GM18951 (cell line): ENCODE results near the gene SNCA.

ENCODE experiments used
- POLR2A ChIP-seq: IDR thresholded peaks from 4 replicates; pipeline ENCODE4 v1.6.1; 2011; ENCODE audit warnings: mild to moderate bottlenecking; ENCODE audit not compliant: insufficient read length, insufficient read depth; ENCODE audit errors: extremely low read depth
- in situ Hi-C: fragments of 300-500 bp; cut with MboI; formaldehyde crosslinking; loops from one replicate; pipeline ENCODE4 v1.12.0; 2022; ENCODE audit warnings: low sequenced_read_pairs, mixed read lengths, inconsistent platforms; ENCODE audit not compliant: unreplicated experiment

The SNCA gene

DNA sequence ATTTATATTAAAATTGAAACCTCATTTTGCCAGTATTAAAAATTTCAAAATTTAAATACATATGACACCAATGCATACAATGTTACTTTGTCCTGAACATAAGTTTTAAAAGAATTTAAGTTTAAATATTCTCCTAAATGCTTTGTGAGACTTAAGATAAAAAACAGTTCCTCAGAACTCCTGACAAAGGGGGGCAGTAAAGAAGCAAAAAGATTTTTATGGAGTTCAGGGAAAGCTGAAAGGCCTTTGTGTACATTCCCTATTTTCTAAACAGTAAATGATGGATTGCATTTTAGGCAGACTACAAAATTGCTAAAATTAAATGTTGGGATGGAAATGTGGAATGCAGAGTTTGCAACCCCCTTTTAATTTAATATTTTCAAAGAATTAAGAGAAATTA is 81.7 kb downstream of the SNCA start:
- no peak for TF ChIP-seq POLR2A
- in situ Hi-C loops = no loop called here

DNA sequence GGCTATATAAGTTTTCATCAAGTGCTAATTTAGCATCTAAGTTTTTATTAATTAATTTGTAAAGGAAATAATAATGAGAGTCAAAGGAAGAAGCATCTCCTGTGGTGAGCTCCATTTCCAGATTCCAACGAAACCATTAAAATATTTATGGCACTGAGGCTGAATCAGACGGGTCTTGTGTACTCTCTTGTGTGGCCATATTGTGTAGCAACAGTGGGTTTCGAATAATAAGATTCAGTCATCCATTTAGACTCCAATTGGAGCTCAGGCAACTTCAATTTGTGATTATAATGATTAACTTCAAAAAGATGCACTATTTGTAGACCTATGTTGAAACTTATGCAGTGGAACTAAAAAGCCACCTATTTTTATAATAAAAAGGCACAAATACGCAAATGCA is 82.4 kb downstream of the SNCA start:
- TF ChIP-seq POLR2A = no peak
- in situ Hi-C loops = no loop called here

DNA sequence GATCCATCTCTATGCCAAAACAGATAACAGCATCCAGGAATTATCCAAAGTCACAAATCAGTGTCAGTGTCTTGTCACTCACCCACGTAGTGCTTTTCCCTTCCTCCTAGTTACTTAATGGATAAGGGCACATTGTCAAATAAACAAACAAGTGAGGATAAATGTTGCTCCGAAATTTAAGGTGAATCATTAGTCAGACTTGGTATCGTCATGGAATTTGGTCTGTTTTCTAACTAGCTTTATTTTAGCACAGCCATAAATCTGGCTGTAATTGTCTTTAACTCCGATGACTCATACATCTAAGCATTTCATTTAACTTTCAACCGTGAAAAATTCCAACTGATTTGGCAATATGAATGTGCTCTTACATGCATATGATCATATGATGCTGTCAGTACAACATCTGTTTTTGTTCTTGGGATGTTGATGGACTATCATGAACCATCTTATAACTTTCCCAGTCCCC is 83.3 kb downstream of the SNCA start:
- no peak for TF ChIP-seq POLR2A
- in situ Hi-C loops = no loop called here

- no peak for TF ChIP-seq POLR2A
Measured at GRCh38 chr4:89752932-89753598, 83.9 kb downstream of the SNCA start.

DNA sequence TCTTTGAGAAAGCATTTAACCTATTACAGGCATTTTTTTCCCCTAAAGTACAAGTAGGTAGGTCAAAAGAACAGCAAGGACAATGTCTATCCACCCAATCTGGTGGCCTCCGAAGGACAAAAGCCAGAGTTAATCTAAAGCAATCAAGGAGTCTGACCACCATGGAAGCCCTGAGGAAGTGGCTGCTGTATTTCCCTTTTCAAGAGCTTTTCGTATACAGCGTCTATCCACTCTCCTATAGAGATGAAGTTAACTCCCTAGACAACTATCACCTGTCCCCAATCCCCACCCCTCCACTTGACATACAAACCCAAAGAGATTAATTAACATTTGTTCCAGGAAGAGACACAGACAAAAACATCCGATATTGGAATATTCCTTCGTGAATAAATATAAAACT is 85.5 kb downstream of the SNCA start:
- in situ Hi-C loops = no loop called here
- no peak for TF ChIP-seq POLR2A

More at GRCh38 chr4:89752932-89753598, 83.9 kb downstream of the SNCA start:
- in situ Hi-C loops = no loop called here

DNA sequence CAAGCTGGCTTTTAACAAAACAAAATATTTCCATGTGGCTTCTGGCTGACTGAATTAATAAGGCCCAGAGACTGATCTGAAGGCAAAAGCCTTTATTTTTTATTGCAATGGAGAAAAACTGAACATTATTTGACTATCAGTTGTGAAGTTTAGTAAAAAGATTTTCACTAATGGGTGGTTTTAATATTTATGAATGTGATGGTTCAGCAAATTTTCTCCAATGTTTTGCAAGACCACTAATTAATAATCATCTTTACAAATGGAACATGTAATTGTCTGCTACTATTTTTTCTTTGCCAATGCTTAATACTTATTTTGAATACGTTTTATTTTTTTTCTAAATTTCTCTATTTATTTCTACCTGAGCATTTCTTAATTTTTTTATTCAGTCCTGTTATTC is 90.6 kb downstream of the SNCA start:
- no peak for TF ChIP-seq POLR2A
- in situ Hi-C loops = no loop called here

DNA sequence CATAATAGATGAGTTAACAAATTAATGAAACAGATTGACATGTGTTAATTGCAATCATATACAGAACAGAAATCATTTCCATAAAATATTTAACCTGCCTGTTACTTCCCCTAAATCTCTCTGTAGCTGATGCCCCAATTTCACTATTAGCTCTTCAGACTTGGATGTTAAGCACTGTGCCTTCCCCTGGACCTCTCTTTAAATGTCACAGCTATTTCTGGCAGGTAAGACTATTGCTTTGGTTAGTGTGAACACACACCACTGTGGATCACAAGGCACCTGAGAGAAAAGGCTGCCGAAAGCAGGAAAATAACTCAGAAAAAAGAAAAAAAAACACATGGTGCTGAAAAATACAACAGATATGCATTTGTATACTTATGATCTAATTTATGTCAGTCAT is 91.3 kb downstream of the SNCA start:
- in situ Hi-C loops = no loop called here
- no peak for TF ChIP-seq POLR2A

- no peak for TF ChIP-seq POLR2A
- in situ Hi-C loops = no loop called here
Measured at GRCh38 chr4:89744914-89745313, 92.0 kb downstream of the SNCA start.

- in situ Hi-C loops = no loop called here
Measured at GRCh38 chr4:89741768-89742167, 95.2 kb downstream of the SNCA start.

DNA sequence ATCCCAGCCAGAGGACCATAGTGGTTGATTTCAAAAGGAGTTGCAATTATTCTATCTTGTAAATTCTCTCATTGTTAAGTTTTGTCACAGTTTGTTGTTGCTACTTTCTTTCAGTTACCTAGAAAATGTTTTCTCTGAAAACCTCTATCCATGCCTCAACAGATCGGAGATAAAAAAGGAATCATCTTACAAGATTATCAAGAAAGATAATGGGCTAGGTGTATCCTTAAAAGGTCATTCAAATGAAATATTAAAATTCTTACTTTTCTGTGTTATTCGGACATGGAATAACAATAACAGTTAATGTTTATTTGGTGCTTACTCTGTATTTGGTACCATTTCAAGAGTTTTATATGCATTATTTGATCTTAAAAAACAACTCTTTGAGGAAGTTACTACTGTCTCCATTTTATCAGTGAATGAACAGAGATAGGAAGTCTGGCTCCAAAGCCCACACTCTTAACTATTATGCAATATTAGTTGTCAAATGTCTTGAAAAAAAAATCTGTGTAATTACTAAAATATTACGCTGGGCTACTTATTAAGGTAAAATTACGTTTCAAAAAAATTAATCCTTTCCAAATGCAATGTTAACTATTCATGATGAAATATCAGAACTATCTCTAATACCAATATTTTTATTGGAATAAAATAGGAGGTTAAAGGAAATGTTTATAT is 97.5 kb downstream of the SNCA start:
- TF ChIP-seq POLR2A = no peak
- in situ Hi-C loops = no loop called here

More at GRCh38 chr4:89741768-89742167, 95.2 kb downstream of the SNCA start:
- TF ChIP-seq POLR2A = no peak

DNA sequence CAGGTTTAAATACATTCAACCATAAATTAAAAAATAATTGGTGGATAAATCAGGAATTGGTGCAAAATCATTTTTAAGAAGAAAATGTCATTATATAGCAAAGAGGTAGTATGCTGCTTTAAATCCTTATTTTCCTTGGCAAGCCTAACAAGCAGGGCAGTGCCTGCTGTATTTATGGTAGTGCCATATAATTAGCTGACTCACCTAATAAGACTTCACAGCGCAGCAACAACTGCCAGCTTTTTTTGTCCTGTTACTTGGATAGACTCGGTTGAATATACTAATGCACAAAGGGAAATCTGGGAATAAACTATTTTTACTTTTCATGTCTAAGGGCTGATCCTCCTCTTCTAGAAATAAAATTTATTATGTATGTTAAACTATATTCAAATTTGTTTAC is 99.1 kb downstream of the SNCA start:
- no peak for TF ChIP-seq POLR2A
- in situ Hi-C loops = no loop called here

GRCh38 chr4:89733946-89734345 is 103.0 kb downstream of the SNCA start:
- in situ Hi-C loops = no loop called here
- TF ChIP-seq POLR2A = no peak

GRCh38 chr4:89727238-89727637 is 109.7 kb downstream of the SNCA start:
- in situ Hi-C loops = no loop called here
- TF ChIP-seq POLR2A = no peak

DNA sequence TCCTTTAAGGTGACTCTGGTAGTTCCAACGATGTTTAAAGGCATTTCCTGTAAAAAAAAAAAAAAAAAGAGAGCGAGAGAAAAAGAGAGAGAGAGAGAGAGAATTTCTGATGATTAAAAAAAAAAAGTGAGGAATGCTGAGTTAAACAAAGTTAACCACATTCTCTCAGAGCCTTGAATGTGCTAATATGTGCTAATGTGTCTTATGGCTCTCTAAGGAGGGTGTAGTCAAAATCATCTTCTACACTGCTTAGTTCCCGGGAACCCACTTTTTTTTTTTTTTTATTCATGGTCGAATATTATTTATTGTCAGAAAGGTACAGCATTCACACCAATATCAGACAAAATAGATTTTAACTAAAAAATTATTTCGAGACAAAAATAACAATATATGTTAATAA is 111.7 kb downstream of the SNCA start:
- TF ChIP-seq POLR2A = no peak
- in situ Hi-C loops = no loop called here
